ENCODE results near the gene CCDC51.

DNA sequence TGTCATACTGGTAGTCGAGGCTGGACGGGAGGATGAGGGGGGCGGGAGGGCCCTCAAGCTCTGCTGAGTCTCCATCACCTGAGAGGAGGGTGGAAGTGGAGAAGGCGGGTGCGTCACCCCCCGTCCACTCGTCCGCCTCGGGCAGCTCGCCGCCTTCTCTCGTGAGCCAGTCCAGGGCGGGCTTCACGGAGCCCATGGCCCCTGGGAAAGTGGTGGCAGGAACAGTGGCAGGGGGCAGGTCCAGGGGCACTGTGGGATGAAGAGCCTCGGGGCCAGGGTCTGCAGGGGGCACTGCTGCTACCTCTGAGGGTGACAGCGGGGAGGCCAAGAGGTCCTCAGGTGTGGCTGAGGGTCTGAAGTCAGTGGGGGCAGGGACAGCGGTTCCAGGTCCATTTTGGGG, 20.3 kb downstream of the CCDC51 start:
- TF ChIP-seq, protein P1, sequence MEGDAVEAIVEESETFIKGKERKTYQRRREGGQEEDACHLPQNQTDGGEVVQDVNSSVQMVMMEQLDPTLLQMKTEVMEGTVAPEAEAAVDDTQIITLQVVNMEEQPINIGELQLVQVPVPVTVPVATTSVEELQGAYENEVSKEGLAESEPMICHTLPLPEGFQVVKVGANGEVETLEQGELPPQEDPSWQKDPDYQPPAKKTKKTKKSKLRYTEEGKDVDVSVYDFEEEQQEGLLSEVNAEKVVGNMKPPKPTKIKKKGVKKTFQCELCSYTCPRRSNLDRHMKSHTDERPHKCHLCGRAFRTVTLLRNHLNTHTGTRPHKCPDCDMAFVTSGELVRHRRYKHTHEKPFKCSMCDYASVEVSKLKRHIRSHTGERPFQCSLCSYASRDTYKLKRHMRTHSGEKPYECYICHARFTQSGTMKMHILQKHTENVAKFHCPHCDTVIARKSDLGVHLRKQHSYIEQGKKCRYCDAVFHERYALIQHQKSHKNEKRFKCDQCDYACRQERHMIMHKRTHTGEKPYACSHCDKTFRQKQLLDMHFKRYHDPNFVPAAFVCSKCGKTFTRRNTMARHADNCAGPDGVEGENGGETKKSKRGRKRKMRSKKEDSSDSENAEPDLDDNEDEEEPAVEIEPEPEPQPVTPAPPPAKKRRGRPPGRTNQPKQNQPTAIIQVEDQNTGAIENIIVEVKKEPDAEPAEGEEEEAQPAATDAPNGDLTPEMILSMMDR (IDR thresholded peaks at IDR 0.05; ENCODE audit: extremely low read depth in 1 of 2, insufficient read depth in 1 of 2, low read depth in 1 of 2, low read length in 2 of 2), result no peak
- TF ChIP-seq POLR2A (IDR thresholded peaks at IDR 0.05; ENCODE audit: low read depth, low read length) (no peak), EZH2 (IDR thresholded peaks at IDR 0.05; ENCODE audit: borderline replicate concordance, low read depth, low read length, severe bottlenecking) (no peak), FOS (IDR thresholded peaks at IDR 0.05; ENCODE audit: borderline replicate concordance, insufficient read depth, low read length) (no peak), POLR2AphosphoS5 (IDR thresholded peaks at IDR 0.05; ENCODE audit: insufficient read depth, low read depth, low read length) (no peak), JUN (IDR thresholded peaks at IDR 0.05; ENCODE audit: borderline replicate concordance, insufficient read depth, insufficient read length, low read depth) (no peak), MYC (IDR thresholded peaks at IDR 0.05; ENCODE audit: low read depth, low read length) (no peak), GATA2 (IDR thresholded peaks at IDR 0.05; ENCODE audit: insufficient read depth, insufficient read length, low read depth, low read length) (no peak)
- TF ChIP-seq, protein P2, sequence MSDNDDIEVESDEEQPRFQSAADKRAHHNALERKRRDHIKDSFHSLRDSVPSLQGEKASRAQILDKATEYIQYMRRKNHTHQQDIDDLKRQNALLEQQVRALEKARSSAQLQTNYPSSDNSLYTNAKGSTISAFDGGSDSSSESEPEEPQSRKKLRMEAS (IDR thresholded peaks at IDR 0.05; ENCODE audit: insufficient read depth, insufficient read length), result no peak
